Keratinocyte (primary cell): ENCODE measurements around the gene SLC6A3. TPM values are rescaled to one million over a fixed set of nuclear protein-coding genes. Genes with fewer than 3 reads are reported as not detected.

Experiments
- DNase-seq: peaks from one replicate; pipeline ENCODE4 v3.0.0-alpha.2; 2011; ENCODE audit warnings: low read depth, missing footprints, low spot score
- FAIRE-seq: peaks from 2 replicates; lab custom pipeline; 2011; peaks lifted over from hg19 to GRCh38; lab: Jason Lieb, UNC
- H2AFZ ChIP-seq: 2 replicates; pipeline ENCODE4 v1.6.0; 2012; ENCODE audit warnings: low read length, control low read depth, inconsistent platforms; ENCODE audit not compliant: control insufficient read depth
- H3K27ac ChIP-seq: 2 replicates; pipeline ENCODE4 v1.5.1; 2011; ENCODE audit warnings: low read length; ENCODE audit not compliant: control insufficient read depth, insufficient read depth
- H3K27me3 ChIP-seq: 3 replicates; pipeline ENCODE4 v1.6.0; 2011; ENCODE audit warnings: low read length; ENCODE audit not compliant: control insufficient read depth, insufficient read depth; ENCODE audit errors: extremely low read depth
- H3K36me3 ChIP-seq, 2 experiments: 2 replicates in 1 of 2; 3 replicates in 1 of 2; pipeline ENCODE4 v1.5.1; 2011; ENCODE audit warnings: low read length in 2 of 2, mild to moderate bottlenecking in 1 of 2; ENCODE audit not compliant: control insufficient read depth in 2 of 2, insufficient read depth in 2 of 2; ENCODE audit errors: extremely low read depth in 1 of 2
- H3K4me1 ChIP-seq: 3 replicates; pipeline ENCODE4 v1.5.1; 2011; ENCODE audit warnings: low read length; ENCODE audit not compliant: control insufficient read depth, insufficient read depth; ENCODE audit errors: extremely low read depth
- H3K4me2 ChIP-seq: 3 replicates; pipeline ENCODE4 v1.6.0; 2011; ENCODE audit warnings: low read depth, low read length; ENCODE audit not compliant: control insufficient read depth, insufficient read depth; ENCODE audit errors: extremely low read depth
- H3K4me3 ChIP-seq, 3 experiments: fragments of 200-600 bp in 1 of 3; sonication (generic) in 1 of 3; 2 replicates in 2 of 3; 3 replicates in 1 of 3; pipeline ENCODE4 v1.5.1; 2011 to 2016; ENCODE audit warnings: low read length in 3 of 3, mild to moderate bottlenecking in 3 of 3, control low read depth in 2 of 3, inconsistent platforms in 1 of 3, low read depth in 1 of 3, mixed read lengths in 1 of 3, mixed run types in 1 of 3, moderate library complexity in 1 of 3; ENCODE audit not compliant: control insufficient read depth in 2 of 3, insufficient read depth in 2 of 3; ENCODE audit errors: extremely low read depth in 1 of 3
- H3K79me2 ChIP-seq: 2 replicates; pipeline ENCODE4 v1.6.0; 2012; ENCODE audit warnings: low read length; ENCODE audit not compliant: control insufficient read depth, insufficient read depth
- H3K9ac ChIP-seq: 3 replicates; pipeline ENCODE4 v1.6.0; 2011; ENCODE audit warnings: low read length; ENCODE audit not compliant: control insufficient read depth, insufficient read depth; ENCODE audit errors: extremely low read depth
- H3K9me1 ChIP-seq: 3 replicates; pipeline ENCODE4 v1.6.0; 2011; ENCODE audit warnings: low read length; ENCODE audit not compliant: control insufficient read depth, insufficient read depth; ENCODE audit errors: extremely low read depth
- H3K9me3 ChIP-seq: 2 replicates; pipeline ENCODE4 v1.5.1; 2012; ENCODE audit warnings: low read depth, low read length; ENCODE audit not compliant: control insufficient read depth
- H4K20me1 ChIP-seq: 3 replicates; pipeline ENCODE4 v1.6.0; 2011; ENCODE audit warnings: low read length; ENCODE audit not compliant: control insufficient read depth, insufficient read depth; ENCODE audit errors: extremely low read depth
- CTCF ChIP-seq, 3 experiments: IDR thresholded peaks in 1 of 3; conservative IDR thresholded peaks in 1 of 3; optimal IDR thresholded peaks in 1 of 3; 2 replicates in 2 of 3; 3 replicates in 1 of 3; pipeline versions ENCODE3 to v1.5.1; 2011; ENCODE audit warnings: low read length in 3 of 3, mild to moderate bottlenecking in 3 of 3, moderate library complexity in 2 of 3, control low read depth in 1 of 3, inconsistent platforms in 1 of 3; ENCODE audit not compliant: insufficient read depth in 2 of 3; ENCODE audit errors: extremely low read depth in 1 of 3
- EZH2 ChIP-seq: IDR thresholded peaks from one replicate; pipeline ENCODE4 v1.6.1; 2012; ENCODE audit warnings: inconsistent platforms, mild to moderate bottlenecking, low read length, moderate library complexity
- dilution Hi-C: fragments of 300-500 bp; cut with MboI; formaldehyde crosslinking; loops from one replicate; pipeline ENCODE4 v1.7.0; 2020; ENCODE audit warnings: low sequenced_read_pairs; ENCODE audit not compliant: extremely low pct_ligation_motif_present
- polyA plus RNA-seq, 5 experiments: library from polyadenylated mRNA; depleted of rRNA in 3 of 5; stranded (reverse) in 3 of 5; stranded (forward) in 1 of 5; unstranded in 1 of 5; fragments of >200 nt; gene quantifications; 1 replicate in 1 of 5; 2 replicates in 3 of 5; 3 replicates in 1 of 5; pipeline versions ENCODE4 v1.2.1 to v1.2.3, GENCODE V29; 2011 to 2012; ENCODE audit warnings: missing spikeins in 2 of 5, low read depth in 1 of 5, low replicate concordance in 1 of 5

SLC6A3 gene
- polyA plus RNA-seq, 1 donor (not counting 4 experiments of a cell fraction or from before 2014, with no cell fraction given): 0.03 TPM

- TF ChIP-seq CTCF (optimal IDR thresholded peaks at IDR 0.05 in 1 of 3, IDR thresholded peaks at IDR 0.05 in 1 of 3, conservative IDR thresholded peaks at IDR 0.05 in 1 of 3; ENCODE audit: extremely low read depth in 1 of 3, insufficient read depth in 2 of 3, low read length in 3 of 3) (no peak), EZH2 (no peak)
- FAIRE-seq (no peak), DNase-seq (no peak)
Observed at GRCh38 chr5:1429066-1429465, 16.2 kb downstream of the SLC6A3 start.

GRCh38 chr5:1428107-1428506 is 17.1 kb downstream of the SLC6A3 start:
- no peaks in the 10 kb centered on the region for H3K9me1 ChIP-seq
- H3K4me3 ChIP-seq: no peak overlapping the region
- no peaks in the 10 kb centered on the region for H3K27me3 ChIP-seq
- no peak for TF ChIP-seq CTCF (optimal IDR thresholded peaks at IDR 0.05 in 1 of 3, IDR thresholded peaks at IDR 0.05 in 1 of 3, conservative IDR thresholded peaks at IDR 0.05 in 1 of 3; ENCODE audit: extremely low read depth in 1 of 3, insufficient read depth in 2 of 3, low read length in 3 of 3)
- no peak for TF ChIP-seq EZH2
- no peak overlapping the region for H2AFZ ChIP-seq
- H3K9ac ChIP-seq: no peak overlapping the region
- no peaks in the 10 kb centered on the region for H3K4me1 ChIP-seq
- H3K4me2 ChIP-seq: no peak overlapping the region
- FAIRE-seq: no peak
- DNase-seq: no peak
- H3K27ac ChIP-seq: no peak overlapping the region
- H4K20me1 ChIP-seq: no peaks in the 10 kb centered on the region
- dilution Hi-C loops: no loop called here
- H3K9me3 ChIP-seq: peaks cover 8% of the 10 kb centered on the region
- no peaks in the 10 kb centered on the region for H3K36me3 ChIP-seq
- no peaks in the 10 kb centered on the region for H3K79me2 ChIP-seq

More at GRCh38 chr5:1429066-1429465, 16.2 kb downstream of the SLC6A3 start:
- dilution Hi-C loops: no loop called here
- H3K4me3 ChIP-seq: no peak overlapping the region
- no peak overlapping the region for H3K9ac ChIP-seq
- H3K4me1 ChIP-seq: no peaks in the 10 kb centered on the region
- H3K4me2 ChIP-seq: no peak overlapping the region
- no peaks in the 10 kb centered on the region for H3K9me1 ChIP-seq
- no peaks in the 10 kb centered on the region for H4K20me1 ChIP-seq
- no peak overlapping the region for H2AFZ ChIP-seq
- no peaks in the 10 kb centered on the region for H3K79me2 ChIP-seq
- no peak overlapping the region for H3K27ac ChIP-seq
- peaks cover 13% of the 10 kb centered on the region for H3K9me3 ChIP-seq
- H3K27me3 ChIP-seq: no peaks in the 10 kb centered on the region
- no peaks in the 10 kb centered on the region for H3K36me3 ChIP-seq
